Omental fat pad (tissue), 4 donors: ENCODE data around the gene RYR2. TPM values are rescaled to one million over a fixed set of nuclear protein-coding genes. Genes with fewer than 3 reads are reported as not detected.

Source experiments
- ATAC-seq: fragments of 150-250 bp; one replicate; pipeline ENCODE4 v1.9.1; 2016; ENCODE audit warnings: mild to moderate bottlenecking, moderate library complexity; ENCODE audit not compliant: low FRiP score
- DNase-seq: peaks from one replicate; pipeline ENCODE4 v3.0.0-alpha.2; 2019; ENCODE audit warnings: low spot score
- CTCF ChIP-seq, 3 donors: fragments of 450-650 bp; IDR thresholded peaks; one replicate each; pipeline ENCODE4 v1.5.1; 2016 to 2017; ENCODE audit warnings: antibody characterized with exemption in 3 of 3, mild to moderate bottlenecking in 3 of 3, moderate library complexity in 2 of 3
- total RNA-seq, 4 donors: library from RNA; depleted of rRNA; stranded (reverse); fragments of >200 nt; gene quantifications; one replicate each; pipeline ENCODE4 v1.1.0, GENCODE V29; 2016

Gene RYR2
- total RNA-seq, 4 donors from 2014 or later: 0.19 to 2.4 (median 1.2) TPM

DNA sequence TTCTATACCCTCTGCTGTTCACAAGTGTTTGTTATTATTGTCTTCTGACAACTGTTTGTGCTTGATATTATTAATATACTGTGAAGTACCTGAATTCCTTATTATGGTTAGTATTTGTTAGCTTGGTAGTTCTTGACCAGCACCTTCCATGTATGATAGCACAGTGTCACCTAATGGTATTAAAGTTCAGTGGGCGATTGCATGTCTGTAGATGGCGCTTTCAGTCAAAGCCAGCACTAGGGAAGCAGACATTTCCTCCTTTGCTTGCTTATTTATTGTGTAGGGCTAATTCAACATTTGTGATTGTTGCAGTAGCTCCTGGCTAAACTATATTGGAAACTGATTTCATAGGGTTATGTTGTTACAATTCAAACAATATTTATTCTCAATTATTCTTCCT is 630.8 kb downstream of the RYR2 start:
- no peak for ATAC-seq
- DNase-seq: no peak
- TF ChIP-seq CTCF (IDR thresholded peaks at IDR 0.05): no peak

- ATAC-seq (no peak), DNase-seq (no peak)
- TF ChIP-seq CTCF (IDR thresholded peaks at IDR 0.05): no peak
These were observed 631.6 kb downstream of the RYR2 start for GRCh38 chr1:237673631-237674030.

GRCh38 chr1:237677979-237678378 is 636.0 kb downstream of the RYR2 start:
- no peak for TF ChIP-seq CTCF (IDR thresholded peaks at IDR 0.05)
- ATAC-seq (peak; percentile 59), DNase-seq (no peak)

- no peak for ATAC-seq
- no peak for DNase-seq
- TF ChIP-seq CTCF (IDR thresholded peaks at IDR 0.05): no peak
These were observed 637.7 kb downstream of the RYR2 start for GRCh38 chr1:237679687-237680086.

DNA sequence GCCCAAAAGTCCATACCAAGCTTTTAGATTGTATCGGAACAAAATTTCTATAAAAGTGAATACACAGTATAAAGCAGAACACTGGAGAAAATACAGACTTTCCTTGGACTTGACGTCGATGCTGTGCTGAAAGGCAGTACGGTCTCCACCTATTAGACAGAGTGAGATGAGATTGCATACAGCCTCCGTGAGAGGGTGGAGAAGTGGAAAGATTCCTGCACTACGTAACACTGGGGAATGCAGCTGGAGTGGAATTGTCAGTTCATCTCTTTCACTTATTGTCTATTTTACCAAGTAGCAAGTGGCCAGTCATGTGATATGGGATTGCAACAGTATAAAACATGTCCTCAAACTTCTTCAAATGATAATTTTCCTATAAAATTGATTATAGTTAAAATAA is 639.2 kb downstream of the RYR2 start:
- no peak for DNase-seq
- no peak for ATAC-seq
- TF ChIP-seq CTCF (IDR thresholded peaks at IDR 0.05): no peak

GRCh38 chr1:237684236-237684635 is 642.3 kb downstream of the RYR2 start:
- TF ChIP-seq CTCF (IDR thresholded peaks at IDR 0.05): no peak
- no peak for ATAC-seq
- DNase-seq: no peak

GRCh38 chr1:237685551-237685950 is 643.6 kb downstream of the RYR2 start:
- DNase-seq (no peak), ATAC-seq (no peak)
- TF ChIP-seq CTCF (IDR thresholded peaks at IDR 0.05): no peak
